Middle frontal gyrus (tissue), 1 donor: ENCODE results near the gene FGR.

Experiments
- DNase-seq: peaks from one replicate; pipeline ENCODE4 v3.0.0-alpha.2; 2015; ENCODE audit warnings: low spot score; ENCODE audit errors: extremely low spot score

Gene FGR

DNA sequence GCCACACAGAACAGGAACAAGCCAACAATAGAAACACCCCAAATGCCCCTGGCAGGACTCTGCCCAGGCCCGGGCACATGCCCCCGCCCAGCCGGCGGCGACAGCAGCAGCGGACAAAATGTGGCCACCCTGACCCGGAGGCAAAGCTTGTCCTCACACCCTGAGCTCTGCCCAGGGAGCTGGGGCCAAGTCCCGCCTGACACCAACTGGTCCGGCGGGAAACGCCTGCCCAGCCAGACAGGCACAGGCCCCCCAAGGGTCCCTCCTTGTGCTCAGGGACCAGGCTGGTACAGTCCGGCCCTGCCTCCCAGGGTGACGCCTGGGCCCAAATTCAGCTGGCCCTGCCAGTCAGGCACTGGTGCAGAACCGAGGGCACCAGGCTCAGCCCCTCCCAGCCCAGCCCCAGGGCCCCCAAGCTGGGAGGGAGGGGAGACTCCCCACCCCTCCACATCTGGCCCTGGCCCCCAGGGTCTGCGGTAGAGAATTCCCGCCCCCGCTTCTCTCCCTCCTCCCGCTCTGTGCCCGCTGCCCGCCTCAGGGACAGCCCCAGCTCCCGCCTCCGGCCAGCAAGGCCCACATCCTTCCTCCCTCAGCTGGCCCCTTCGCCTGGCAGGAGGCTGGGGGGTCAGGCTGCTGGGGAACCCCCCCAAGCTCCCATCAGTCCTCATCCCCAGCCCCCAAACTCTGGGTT is 33.1 kb downstream of the FGR start:
- DNase-seq = no peak

DNA sequence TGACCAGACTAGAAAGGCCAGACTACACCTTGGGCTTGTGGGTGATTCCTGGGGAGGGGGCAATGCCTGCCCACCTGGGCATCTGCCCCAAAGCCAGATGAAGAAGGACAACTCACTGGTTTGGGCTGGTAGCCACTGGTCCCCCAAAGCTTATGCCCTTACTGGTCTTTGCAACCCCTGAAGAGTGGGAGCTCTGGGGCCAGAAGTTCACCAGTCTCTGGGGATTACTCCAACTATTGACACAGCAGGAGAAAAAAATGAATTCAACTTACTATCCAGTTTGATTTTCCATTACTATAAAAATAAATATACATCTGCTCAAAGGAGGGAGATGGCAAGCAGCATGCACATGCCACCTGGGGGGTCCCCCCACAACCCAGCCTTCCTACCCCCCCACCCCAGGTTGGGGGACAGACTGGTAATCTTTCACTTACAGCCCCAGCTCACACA is 33.6 kb downstream of the FGR start:
- DNase-seq = no peak

DNA sequence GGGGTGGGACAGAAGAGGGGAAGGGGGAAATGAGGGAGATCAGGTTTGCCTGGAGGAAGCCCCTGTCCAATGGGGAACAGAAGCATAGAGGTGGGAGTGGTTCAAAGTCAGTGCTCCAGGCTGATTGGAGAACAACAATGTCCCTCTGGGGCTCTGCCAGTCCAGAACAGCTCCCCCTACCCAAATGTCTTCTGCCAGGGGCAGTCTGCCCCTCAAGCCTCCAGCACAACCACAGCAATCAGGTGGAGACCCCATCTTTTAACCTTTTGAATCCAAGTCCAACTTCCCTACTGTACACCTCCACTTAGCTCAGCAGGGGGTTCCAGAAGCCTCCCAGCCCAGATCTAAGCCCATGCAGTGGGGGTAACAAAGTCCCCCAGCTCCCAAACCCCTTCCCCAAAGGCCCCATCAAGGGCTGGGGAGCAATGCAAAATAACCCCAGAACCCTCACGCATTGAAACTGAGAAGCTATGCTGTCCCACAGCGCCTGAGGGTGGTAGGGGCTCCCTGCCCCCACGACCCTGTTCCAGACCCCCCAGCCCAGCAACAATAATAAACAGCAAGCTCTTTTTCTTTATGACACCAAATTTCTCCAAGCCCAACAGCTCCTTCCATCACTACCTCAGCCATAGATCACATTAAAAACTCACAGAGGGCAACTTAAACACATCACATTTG is 34.3 kb downstream of the FGR start:
- no peak for DNase-seq

DNA sequence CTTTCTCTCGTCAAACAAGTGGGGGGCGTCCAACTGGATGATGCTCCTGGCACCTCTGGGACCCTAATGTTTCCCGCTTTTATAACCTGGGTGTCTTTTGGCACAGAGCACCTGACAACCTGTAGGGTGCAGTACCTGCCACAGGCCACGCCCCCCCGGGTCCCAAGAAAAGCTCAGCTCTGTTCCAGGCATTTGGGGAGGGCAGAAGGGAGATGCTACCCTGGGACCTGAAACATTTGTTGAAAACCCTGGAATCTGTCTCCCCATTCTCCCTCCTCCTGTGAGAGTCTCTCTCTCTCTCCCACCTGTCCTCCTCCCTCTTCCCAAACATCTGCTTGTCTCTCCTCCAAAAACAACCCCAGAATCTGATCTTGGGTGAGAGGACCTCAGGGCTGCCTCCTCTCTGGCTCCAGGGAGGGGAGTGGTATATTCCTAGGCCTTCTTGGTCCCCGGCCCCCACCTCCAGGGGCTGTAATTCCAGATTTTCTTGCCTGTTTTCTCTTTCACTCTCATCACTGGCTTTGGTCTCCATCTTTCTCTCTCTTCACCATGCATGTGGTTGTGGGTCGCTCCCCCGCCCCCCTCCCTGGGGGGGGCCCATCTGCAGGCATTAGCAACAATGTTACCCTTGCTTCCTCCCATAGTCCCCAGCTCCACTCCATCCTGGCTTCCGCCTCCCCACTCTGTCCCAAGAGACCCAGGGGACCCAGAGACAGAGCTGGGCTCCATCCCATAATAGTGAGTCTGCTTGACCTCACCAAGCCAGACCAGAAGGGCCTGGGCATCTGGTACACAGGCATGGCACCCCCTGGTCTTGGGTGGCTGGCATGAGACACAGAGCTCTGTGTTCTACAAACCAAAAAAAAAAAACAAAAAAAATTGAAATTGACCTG is 35.1 kb downstream of the FGR start:
- DNase-seq = no peak

DNA sequence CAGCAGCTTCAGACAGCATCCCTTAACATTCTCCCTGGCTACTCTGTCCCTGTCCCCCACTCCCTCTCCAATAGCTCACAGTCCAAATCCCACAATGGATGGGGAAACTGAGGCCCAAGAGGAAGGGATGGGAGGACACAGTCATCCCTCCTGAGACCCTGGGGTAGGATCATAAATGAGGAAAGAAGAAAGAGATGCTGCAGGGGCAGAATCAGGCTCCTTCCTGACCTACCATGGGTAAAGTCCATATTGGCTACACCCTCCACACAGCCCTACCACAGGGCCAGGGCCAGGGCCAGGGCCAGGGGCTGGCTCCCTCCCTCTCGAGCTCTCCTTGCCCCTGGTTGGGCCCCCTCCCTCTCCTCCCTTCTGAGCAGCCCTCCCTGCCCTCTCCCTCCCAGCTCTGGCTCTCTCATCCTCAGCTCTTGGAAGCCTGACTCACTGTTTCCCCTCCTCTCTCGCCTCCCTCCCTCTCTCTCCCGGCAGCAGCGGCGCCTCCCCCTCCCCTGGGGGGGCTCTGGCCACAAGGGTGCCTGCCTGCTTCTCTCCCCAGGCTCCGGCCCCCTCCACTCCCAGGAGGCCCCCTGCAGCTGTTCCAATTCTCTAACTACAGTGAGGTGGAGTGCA is 36.0 kb downstream of the FGR start:
- DNase-seq = no peak

DNA sequence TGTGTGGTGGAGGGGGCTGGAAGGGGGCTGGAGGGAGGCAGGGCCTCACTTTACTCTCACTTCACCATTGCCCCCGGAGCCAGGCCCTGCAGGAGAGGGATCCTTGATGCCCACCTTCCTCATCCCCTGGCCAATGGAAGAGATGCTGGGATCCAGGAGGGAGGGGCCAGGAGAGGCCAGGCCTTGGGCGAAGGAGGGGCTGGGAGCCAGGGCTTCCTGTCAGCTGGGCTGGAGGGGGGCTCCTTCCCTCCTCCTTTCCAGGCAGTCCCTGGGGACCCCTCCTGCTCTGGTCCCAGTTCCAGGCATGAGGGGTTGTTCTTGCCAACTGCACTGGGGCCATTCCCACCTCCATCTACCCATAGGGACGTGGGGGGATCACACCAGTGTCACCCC is 36.7 kb downstream of the FGR start:
- no peak for DNase-seq

DNA sequence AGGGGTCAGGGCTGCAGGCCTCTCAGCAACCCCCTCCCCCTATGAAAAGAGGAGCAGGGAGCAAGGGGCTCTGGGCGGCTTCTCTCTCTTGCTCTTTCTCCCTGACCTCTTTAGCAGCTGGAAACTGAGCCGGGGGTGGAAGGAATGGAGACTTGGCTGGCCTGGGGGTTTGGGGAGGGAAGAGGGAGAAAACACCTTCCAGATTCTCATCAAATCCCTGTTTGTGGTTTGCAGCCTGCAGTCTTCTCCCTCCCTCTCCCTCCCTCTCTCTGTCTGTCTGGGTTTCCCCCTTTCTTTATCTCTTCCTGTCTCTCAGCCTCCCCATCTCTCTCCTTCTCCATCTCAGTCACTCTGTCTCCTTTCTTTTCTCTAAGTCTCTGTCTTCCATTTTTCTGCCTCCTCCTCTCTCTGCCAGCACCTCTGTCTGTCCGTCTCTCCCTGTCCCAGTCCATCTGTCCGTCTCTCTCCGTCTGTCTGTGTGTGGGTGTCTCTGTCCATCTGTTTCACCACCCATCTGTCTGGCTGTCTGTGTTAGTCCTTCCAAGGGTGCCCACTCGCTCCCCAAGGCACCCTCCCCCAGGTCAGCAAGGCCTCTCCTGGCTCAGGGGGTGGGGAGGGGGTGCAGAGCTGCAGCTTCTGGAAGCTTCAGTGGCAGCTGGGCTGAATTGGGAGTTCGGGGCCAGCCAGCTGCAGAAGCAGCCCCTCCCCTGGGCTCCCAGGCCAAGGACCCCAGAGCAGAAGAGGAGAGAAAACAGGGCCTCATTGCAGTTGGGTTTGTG is 37.3 kb downstream of the FGR start:
- DNase-seq = no peak

DNA sequence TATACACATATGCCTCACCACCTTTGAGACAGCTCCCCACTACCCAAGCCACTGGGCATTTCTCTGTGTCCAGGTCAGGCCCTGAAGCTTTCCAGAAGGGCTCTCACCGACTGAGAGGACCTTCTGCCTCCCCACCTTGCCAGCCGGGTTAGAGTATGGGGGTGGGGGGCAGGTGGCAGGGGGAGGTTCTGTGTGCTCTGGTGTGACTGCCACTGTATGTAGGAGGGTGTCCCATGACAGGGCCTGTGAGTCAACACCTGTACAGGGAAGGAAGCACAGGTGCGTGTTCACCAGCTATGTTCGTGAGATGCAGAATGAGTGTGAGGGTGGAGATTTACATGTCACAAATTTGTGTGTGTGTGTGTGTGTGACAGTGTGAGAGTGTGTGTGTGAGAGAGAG is 38.0 kb downstream of the FGR start:
- DNase-seq = no peak

DNA sequence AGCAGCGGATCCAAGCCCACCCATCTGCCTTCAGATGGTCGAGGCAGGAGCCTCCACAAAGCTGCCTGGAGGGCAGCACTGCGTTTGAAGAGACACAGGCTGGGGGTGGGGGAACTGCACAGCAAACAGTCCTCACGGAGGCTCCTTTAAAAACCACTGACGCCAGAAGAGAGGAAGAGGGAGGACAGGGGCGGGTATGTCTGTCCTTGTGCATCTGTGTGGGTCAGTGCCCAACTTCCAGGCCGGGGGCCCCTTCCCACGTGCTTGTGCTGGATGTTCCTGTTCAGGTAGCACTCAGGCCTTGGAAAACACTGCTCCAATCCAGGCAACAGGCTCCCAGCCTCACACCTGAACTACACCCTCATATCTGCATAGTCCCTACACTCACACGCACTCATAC is 38.7 kb downstream of the FGR start:
- no peak for DNase-seq

DNA sequence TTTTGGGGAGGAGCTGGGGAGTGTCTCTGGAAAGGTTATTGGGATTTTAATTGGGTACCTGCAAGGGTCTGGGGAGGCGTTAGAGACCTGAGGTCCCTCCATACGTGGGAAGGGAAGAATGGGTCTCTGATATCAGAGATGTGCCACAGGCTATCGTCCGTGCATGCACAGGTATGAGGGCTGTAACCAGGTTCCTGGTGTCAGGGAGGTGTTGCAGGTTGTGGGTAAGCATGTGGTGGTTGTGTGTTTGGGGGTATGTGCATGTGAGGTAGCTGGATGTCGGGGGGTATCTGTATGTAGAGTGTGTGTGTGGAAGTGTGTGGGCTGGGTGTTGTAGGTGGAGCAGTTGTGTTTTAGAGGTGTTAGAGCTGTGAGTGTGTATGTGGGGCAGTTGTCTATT is 39.4 kb downstream of the FGR start:
- no peak for DNase-seq

DNA sequence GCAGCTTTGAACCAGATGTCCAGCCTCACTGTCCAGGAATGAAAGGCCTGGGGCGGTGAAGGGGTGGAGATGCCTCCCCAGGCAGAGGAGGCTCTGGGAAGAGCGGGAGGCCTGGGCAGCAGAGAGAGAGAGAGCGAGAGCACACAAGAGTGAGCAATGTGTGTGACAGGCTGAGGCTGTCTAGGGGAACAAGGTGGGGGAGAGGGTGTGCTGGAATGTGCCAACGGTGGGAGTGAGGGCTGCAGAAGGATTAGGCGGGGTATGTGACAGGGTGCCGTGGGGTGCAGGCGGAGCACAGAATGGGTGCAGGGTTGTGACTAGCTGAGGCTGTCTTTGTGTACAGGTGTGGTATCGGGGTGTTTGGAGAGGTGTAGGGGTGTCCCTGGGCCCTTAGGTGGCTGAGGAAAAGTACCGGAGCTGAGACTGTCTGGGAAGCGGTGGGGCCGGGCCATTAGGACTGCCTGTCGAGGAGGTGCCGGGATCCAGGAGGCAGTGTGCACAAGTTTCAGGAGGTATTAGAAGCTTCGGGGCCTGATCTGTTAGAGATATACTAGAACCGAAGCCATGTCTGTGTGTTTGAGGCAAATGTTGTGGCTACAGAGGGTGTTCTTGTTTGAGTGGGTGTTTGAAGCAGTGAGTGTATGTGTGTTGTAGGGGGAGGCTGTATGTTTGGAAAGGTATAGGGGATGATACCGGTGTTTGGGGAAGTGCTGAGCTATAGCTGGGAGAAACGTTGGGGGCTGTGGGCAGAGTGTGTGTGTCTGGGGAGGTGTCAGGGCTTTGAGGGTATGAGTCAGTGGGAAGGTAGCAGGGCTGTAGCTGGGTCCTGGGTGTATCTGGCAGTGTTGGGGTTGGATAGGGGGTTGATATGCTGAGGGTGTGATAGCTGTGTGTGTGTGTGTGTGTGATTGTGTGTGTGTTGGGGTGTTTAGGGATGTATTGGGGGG is 40.1 kb downstream of the FGR start:
- no peak for DNase-seq

DNA sequence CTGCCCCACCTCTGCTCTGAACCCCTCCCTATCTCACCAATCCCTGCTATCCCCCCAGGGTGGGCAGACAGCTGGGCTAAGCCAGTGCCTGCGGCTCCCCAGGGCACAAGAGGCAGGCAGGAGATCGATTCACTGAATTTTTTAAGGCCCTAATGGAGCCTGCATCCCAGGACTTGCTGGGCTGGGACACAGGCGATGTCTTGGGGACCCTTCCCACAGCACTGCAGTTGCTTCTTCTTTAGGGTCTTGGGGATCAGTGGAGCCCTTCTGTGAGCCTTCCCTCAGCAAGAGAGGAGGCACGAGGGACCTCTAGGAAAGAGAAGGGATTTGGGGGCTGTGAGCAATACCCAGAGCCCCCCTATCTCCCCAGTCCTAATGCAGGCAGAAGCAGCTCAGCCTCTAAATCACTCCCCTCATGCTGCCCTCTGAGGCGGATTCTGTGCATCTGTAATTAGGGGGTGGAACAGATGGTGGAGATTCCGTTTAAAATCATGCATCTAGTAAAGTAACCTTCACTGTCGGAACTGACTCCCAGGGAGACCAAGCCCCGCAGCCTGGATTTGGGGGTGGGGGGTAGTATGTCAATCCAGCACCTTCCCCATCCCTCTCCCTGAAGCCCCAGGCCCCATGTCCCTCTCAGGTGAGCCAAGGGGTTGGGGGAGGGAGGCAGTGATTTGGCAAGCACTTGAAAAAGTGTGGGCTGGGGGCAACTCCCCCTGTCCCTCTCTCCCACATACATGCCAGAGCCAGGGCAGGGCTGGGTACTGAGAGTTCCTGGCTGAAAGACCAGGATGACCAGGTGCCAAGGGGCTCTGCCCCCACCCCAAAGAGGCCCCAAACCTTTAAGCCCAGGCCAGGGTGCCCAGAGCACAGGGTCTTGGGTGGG is 41.1 kb downstream of the FGR start:
- DNase-seq = no peak

DNA sequence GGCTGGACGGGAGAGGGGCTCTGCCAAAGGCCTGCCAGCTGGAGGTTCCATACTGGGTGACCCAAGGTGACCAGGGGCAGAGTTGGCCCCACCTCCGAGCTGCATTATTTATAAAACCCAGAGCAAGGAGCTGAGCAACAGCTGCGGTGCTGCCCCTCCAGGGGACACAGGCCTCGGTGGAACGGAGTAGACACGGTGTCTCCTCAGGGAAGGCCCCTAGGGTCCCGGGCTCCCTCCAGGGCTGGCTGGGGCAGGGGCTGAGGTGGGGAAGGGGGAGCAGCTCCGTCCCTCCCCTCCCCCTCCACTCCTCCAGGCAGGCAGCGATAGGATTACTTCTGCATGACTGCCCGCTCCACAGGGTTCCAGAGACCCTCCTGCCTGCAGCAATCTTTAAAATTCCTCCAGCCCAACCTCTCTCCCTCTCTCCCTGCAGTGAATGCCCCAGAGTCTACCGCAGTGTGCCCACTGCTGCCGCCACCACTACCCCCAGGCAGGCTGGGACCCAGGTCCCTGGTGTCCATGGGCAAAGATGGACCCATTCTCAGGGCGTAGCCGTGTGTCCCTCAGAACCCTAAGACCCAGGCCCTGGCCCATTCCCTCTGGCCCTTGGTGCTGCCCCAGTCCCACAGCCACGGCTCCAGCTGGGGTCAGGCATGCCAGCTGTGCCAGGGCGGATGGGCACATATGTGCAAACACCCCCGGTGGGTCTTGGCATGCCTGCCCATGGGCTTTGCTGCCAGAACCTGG is 41.9 kb downstream of the FGR start:
- DNase-seq = no peak

DNA sequence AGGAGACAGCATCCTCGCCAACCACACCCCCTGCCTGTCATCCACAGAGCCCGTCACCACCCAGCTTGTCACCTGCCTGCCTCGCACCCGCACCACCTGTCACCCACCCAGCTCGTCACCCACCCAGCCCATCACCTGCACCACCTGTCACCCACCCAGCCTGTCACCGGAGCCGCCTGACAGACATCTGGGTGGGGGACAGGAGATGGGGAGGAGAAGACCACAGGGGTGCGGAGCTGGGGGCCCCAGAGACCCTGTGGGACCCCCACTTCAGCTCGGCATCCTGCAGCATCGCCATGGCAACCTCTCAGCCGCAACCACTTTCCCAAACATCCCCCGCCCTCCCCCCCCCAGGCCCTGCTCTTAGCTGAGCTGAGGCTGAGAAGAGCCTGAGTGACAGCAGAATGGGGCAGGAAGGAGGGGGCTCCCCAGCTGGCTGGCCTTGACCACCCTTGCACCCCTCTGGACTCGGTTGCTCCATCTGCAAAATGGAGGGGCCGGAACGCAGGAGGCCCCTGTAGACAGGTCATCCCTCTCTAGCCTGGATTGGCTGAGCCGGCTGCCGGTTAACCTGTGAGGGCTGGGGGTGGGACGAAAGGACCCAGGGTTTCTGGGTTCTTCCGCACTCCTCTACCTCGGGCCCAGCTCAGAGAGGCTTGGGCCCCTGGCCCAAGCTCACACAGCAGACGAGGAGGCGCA is 42.6 kb downstream of the FGR start:
- no peak for DNase-seq

DNA sequence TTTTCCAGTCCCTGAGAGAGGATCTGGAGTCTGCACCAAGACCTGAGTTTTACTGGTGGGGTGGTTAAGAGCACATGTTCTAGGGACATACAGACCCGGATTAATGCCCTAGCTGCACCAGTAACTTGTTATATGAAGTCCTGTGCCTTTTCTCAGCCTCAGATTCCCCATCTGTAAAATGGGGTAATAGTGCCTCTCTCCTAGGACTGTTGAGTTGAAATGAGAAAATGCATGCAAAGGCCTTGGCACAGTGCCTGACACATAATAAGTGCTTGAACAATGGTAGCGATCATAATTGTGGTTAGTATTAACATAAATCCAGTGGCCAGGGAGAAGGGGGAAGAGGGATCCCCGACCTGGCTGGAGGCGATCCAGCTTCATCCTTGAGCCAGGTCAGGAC is 43.4 kb downstream of the FGR start:
- DNase-seq = no peak

DNA sequence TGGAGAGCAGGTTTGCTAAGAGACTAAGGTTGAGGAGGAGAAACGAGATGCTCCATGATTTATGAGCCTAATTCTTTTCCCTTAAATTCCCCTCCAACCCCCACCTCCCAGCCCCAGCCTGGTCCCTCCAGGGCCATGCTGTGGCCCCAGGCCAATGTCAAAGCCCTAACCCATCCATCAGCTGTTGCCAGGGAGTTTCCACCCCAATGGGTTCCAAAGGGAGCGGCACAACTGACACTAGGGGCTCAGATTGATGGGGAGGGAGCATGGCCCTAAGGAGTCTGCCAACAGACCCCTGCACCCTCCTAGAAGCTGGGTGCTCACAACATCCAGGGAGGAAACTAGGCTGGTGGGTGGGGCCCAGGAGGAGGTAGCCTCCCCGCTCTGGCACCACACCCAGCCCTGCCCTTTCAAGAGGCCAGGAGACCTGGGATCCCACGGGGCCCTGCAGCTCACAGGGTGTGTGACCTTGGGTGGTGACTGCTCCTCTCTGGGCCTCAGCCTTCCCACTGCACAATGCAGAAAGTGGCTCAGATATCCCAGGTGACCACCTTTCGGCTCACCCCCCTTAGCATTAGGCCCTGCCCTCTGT is 44.0 kb downstream of the FGR start:
- no peak for DNase-seq

DNA sequence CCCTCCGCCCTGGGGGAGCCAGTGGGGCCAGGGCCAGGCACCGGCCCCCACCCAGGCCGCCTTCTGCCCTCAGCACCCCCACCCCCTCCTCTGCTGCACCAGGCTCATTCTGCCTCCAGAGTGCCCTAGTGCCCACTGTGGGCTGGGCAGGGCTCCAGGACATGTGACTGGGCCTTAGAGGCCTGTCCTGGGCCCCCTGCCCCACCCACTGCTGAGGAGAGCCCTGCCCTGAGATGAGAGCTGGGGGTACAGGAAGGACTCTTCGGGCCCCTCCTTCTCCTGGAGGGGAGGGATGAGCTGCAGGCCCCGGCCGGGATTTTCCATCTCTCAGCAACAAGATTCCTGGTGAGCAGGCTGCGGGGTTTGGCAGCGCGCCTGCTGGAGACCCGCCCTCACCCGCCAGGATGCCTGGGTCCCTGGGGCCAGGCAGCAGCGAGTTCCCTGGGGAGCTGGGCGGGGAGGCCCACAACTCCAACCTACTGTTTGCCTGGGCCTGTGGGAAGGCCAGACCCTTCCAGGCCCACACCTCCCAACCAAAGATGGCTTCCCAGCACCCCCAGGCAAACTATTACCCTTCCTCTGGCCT is 45.1 kb downstream of the FGR start:
- DNase-seq = no peak
